Measurements from ENCODE around the gene LRCH1. TPM values are rescaled to one million over a fixed set of nuclear protein-coding genes. Genes with fewer than 3 reads are reported as not detected.

LRCH1 gene
- polyA plus RNA-seq, 1 of the 3 experiments (the other 2 are of a cell fraction) = 5.5 TPM

GRCh38 chr13:46629811-46630413 is 76.9 kb downstream of the LRCH1 start (continued):
- TF ChIP-seq RFX5 (IDR thresholded peaks at IDR 0.05; ENCODE audit: low read length) (no peak), POLR2AphosphoS5 (IDR thresholded peaks at IDR 0.05; ENCODE audit: low read depth, low read length) (0 out of 2 replicates have a peak, but pooled peaks have one; percentile 36), GATA2 (CRISPR knock-in tag; IDR thresholded peaks at IDR 0.05) (peak; percentile 94), FOSL2 (IDR thresholded peaks at IDR 0.05; ENCODE audit: borderline replicate concordance, low read depth) (no peak), TAF1 (IDR thresholded peaks at IDR 0.05; ENCODE audit: borderline replicate concordance, low read depth, low read length) (no peak), JUND (IDR thresholded peaks at IDR 0.05) (no peak), TCF12 (IDR thresholded peaks at IDR 0.05) (peak; percentile 55), MAX (IDR thresholded peaks at IDR 0.05; ENCODE audit: low read depth) (no peak), CTCF (IDR thresholded peaks at IDR 0.05) (no peak)

GRCh38 chr13:46630431-46631178 is 77.6 kb downstream of the LRCH1 start:
- Histone ChIP-seq H4K20me1 (ENCODE audit: insufficient read depth) (no peaks in the 10 kb centered on the region), H3F3A (replicated peaks; ENCODE audit: insufficient read depth) (no peaks in the 10 kb centered on the region), H2AFZ (ENCODE audit: low read depth) (no peak overlapping the region), H3K79me2 (ENCODE audit: insufficient read depth) (peaks cover 75% of the 10 kb centered on the region), H3K9ac (no peak overlapping the region), H3K9me2 (no peaks in the 10 kb centered on the region), H3K36me3 (replicated peaks in 1 of 2; ENCODE audit: control insufficient read depth in 1 of 2, insufficient read depth in 2 of 2, low read length in 1 of 2) (no peaks in the 10 kb centered on the region), H3K4me2 (peak overlapping the region; percentile 16; the same call in 1 of the 2 replicates), H3K4me1 (ENCODE audit: control insufficient read depth in 1 of 2, insufficient read depth in 2 of 2, low read depth in 1 of 2, low read length in 1 of 2) (peaks cover 29 to 36% of the 10 kb centered on the region in 2 experiments; a peak in 3 of 4 replicates), H3K27ac (ENCODE audit: low read depth in 2 of 2, low read length in 1 of 2) (peak overlapping the region; percentile 35 to 99; a peak in 3 of 4 replicates), H3K4me3 (ENCODE audit: low read depth in 2 of 2, low read length in 1 of 2) (no peak overlapping the region), H3K9me3 (no peaks in the 10 kb centered on the region), H3K27me3 (ENCODE audit: insufficient read depth) (no peaks in the 10 kb centered on the region)
- 27% methylated on average over 1 of the region's 1 CpG for WGBS (ENCODE audit: low lambda C conversion rate)
- ChIA-PET CTCF (interaction anchor here (1.1 to 2.8 kb wide), 4 partner anchors 11 to 91 kb away, joined by 3 to 13 read pairs (median 8); partner anchors contain the start of gene LRCH1), POLR2A (no interaction called here)
- TF ChIP-seq RAD21 (IDR thresholded peaks at IDR 0.05; ENCODE audit: low read length) (peak; percentile 18; the same call in 1 of the 2 replicates), GABPA (IDR thresholded peaks at IDR 0.05; ENCODE audit: low read depth) (no peak), FOXM1 (IDR thresholded peaks at IDR 0.05; ENCODE audit: low read depth) (no peak), RCOR1 (IDR thresholded peaks at IDR 0.05; ENCODE audit: low read length) (peak; percentile 40; the same call in 1 of the 2 replicates), MXI1 (IDR thresholded peaks at IDR 0.05; ENCODE audit: low read depth, low read length) (peak; percentile 28; the same call in 1 of the 2 replicates), FOXJ3 (CRISPR knock-in tag; IDR thresholded peaks at IDR 0.05) (peak; percentile 72; the same call in 1 of the 2 replicates), CHD2 (IDR thresholded peaks at IDR 0.05; ENCODE audit: low read length, partially characterized antibody) (peak; percentile 50), EP300 (IDR thresholded peaks at IDR 0.05; ENCODE audit: borderline replicate concordance in 1 of 2, low read depth in 1 of 2, low read length in 1 of 2) (peak in 1 of 2 experiments; percentile 85; a peak in 2 of 4 replicates), GATA2 (CRISPR knock-in tag; IDR thresholded peaks at IDR 0.05) (peak; percentile 74), RFX5 (IDR thresholded peaks at IDR 0.05; ENCODE audit: low read length) (no peak), NFIC (IDR thresholded peaks at IDR 0.05; ENCODE audit: borderline replicate concordance) (no peak), MAX (IDR thresholded peaks at IDR 0.05; ENCODE audit: low read depth) (no peak)
- DNase-seq = peak; percentile 30

Measured in SK-N-SH (cell line).